ENCODE results near the gene STK16. TPM values are rescaled to one million over a fixed set of nuclear protein-coding genes. Genes with fewer than 3 reads are reported as not detected.
A peak's percentile ranks its signal among the peaks of the same experiment; 100 is the strongest.

The STK16 gene
- total RNA-seq, 3 donors from 2014 or later, result 13.1 to 18.1 (median 16.4) TPM

DNA sequence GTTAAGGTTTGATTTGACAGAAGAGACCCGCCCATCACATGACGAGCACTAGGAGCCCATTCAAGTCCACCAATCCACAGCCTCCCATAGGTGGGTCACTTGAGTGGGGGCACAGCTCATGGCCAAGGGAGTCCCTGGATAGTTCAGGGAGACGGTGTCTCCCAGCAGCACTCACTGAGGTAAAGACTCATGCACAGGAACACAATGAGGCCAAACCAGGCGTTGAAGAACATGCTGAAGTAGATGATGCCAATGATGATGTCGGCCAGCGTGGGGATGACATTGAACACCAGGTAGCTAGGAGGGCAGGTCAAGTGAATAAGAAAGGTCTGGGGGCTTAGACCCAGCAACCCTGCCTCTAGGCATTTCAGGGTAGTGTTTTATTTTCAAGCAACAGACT lies 30.5 kb upstream of the STK16 start:
- Histone ChIP-seq H3K36me3 (no peaks in the 10 kb centered on the region), H3K9me3 (no peaks in the 10 kb centered on the region), H3K27ac (no peak overlapping the region), H3K4me1 (peaks cover 9 to 17% of the 10 kb centered on the region in 2 donors), H3K4me3 (no peak overlapping the region), H3K27me3 (no peaks in the 10 kb centered on the region)
- intact Hi-C loops (cut with DNase I; ENCODE audit: low total_unique reads), result no loop called here
- no peak for DNase-seq (ENCODE audit: low spot score in 2 of 2)
- TF ChIP-seq POLR2AphosphoS5 (IDR thresholded peaks at IDR 0.05) (no peak), POLR2A (IDR thresholded peaks at IDR 0.05) (no peak)
- TF ChIP-seq, protein P1, sequence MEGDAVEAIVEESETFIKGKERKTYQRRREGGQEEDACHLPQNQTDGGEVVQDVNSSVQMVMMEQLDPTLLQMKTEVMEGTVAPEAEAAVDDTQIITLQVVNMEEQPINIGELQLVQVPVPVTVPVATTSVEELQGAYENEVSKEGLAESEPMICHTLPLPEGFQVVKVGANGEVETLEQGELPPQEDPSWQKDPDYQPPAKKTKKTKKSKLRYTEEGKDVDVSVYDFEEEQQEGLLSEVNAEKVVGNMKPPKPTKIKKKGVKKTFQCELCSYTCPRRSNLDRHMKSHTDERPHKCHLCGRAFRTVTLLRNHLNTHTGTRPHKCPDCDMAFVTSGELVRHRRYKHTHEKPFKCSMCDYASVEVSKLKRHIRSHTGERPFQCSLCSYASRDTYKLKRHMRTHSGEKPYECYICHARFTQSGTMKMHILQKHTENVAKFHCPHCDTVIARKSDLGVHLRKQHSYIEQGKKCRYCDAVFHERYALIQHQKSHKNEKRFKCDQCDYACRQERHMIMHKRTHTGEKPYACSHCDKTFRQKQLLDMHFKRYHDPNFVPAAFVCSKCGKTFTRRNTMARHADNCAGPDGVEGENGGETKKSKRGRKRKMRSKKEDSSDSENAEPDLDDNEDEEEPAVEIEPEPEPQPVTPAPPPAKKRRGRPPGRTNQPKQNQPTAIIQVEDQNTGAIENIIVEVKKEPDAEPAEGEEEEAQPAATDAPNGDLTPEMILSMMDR (IDR thresholded peaks at IDR 0.05), result no peak

DNA sequence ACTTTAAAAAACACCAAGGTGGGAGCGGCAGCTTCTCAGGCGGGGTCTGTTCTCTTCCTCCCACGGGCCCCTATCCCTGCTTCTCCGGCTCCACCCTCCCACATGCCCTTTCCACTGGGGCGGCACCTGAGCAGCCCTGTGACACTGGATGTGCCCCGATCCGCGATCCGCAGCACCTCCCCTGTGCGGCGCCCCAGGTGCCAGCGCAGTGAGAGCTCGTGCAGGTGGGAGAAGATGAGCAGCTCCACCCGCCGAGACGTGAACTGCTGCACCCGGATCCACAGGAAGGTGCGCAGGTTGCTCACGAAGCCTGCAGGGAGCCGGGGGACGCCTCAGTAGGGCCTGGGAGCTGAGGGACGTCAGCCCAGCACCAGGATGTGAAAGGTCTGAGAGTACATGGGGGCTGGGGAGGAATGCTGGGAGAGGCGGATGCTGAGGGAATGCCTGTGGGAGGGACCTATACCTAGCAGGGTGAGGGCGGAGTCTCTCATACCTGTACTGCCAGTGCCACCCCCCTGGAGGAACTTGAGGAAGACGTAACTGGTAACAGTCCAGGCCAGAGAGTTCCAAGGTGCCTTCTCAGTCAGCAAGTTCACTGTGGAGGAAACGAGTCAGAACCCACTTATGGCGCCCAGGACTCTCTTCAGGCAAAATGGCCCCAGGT lies 29.3 kb upstream of the STK16 start:
- Histone ChIP-seq H3K4me3 (no peak overlapping the region), H3K36me3 (no peaks in the 10 kb centered on the region), H3K27ac (no peak overlapping the region), H3K27me3 (no peaks in the 10 kb centered on the region), H3K9me3 (no peaks in the 10 kb centered on the region), H3K4me1 (peaks cover 9 to 17% of the 10 kb centered on the region in 2 donors)
- DNase-seq (ENCODE audit: low spot score in 2 of 2), result no peak
- intact Hi-C loops (cut with DNase I; ENCODE audit: low total_unique reads), result no loop called here
- TF ChIP-seq POLR2AphosphoS5 (IDR thresholded peaks at IDR 0.05), result no peak
- TF ChIP-seq, protein P1 (IDR thresholded peaks at IDR 0.05), result no peak
- TF ChIP-seq POLR2A (IDR thresholded peaks at IDR 0.05), result no peak

DNA sequence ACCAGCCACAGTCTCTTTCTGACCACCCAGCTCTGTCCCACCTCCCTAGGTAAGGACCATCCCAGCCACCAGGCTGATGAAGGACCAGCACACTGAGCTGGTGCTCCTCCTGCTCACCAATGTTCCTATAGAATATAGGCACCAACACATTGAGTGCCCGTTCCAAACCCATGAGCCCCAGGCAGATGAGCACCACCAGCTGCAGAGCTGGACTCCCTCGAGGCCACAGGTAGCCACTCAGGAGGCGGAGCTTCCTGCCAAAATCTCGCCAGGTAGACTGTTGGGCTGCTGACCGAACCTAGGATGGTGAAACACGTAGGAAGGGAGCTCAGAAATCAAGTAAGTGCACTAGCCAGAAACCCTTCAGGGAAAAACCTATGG lies 28.8 kb upstream of the STK16 start:
- Histone ChIP-seq H3K4me1 (peaks cover 9 to 17% of the 10 kb centered on the region in 2 donors), H3K4me3 (no peak overlapping the region), H3K27ac (no peak overlapping the region), H3K9me3 (no peaks in the 10 kb centered on the region), H3K36me3 (peaks cover 3% of the 10 kb centered on the region), H3K27me3 (no peaks in the 10 kb centered on the region)
- no peak for DNase-seq (ENCODE audit: low spot score in 2 of 2)
- intact Hi-C loops (cut with DNase I; ENCODE audit: low total_unique reads), result no loop called here
- TF ChIP-seq POLR2AphosphoS5 (IDR thresholded peaks at IDR 0.05) (no peak), POLR2A (IDR thresholded peaks at IDR 0.05) (no peak)
- TF ChIP-seq, protein P1 (IDR thresholded peaks at IDR 0.05), result no peak

DNA sequence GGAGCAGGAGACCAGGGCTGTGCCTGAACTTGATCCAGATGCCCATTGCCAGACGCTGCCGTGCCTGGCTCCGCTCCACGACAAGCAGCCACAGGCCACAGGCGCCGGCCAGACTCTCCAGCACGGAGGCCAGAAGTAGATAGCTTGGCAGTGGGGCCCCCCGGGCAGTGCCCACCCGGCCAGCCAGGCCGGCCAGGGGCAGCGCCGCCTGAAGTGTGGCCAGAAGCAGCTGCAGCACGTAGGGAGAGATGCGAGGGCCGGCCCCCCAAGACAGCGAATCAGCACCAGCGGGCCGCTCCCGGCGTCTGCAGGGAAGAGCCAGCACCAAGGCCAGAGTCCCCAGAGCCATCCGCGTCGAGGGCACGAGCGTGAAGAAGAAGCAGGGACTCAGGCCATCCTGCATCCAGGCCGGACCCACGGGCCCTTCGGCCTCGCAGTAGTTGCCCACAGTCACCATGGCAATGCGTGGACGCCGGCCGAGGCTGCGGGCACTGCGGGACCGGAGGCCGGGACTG lies 27.0 kb upstream of the STK16 start:
- Histone ChIP-seq H3K27ac (peak overlapping the region; percentile 79 to 95), H3K9me3 (no peaks in the 10 kb centered on the region), H3K27me3 (no peaks in the 10 kb centered on the region), H3K36me3 (peaks cover 3% of the 10 kb centered on the region), H3K4me3 (peak overlapping the region; percentile 55 to 86 (median 66)), H3K4me1 (peaks cover 9 to 17% of the 10 kb centered on the region in 2 donors)
- peak; percentile 60 to 74 for DNase-seq (ENCODE audit: low spot score in 2 of 2)
- no peak for TF ChIP-seq POLR2A (IDR thresholded peaks at IDR 0.05)
- TF ChIP-seq, protein P1 (IDR thresholded peaks at IDR 0.05), result no peak
- TF ChIP-seq POLR2AphosphoS5 (IDR thresholded peaks at IDR 0.05), result no peak
- intact Hi-C loops (cut with DNase I; ENCODE audit: low total_unique reads), result no loop called here

Measured in breast epithelium (tissue), 4 donors.